HEK293T (cell line): ENCODE data around the gene ITGB8.

Source experiments
- ARNT ChIP-seq: fragments of 450-650 bp; IDR thresholded peaks from 2 replicates; pipeline ENCODE4 v1.6.1; 2017; ENCODE audit warnings: mild to moderate bottlenecking
- BHLHE40 ChIP-seq: fragments of 450-650 bp; IDR thresholded peaks from 2 replicates; pipeline ENCODE4 v1.6.1; 2016; ENCODE audit warnings: mild to moderate bottlenecking, moderate library complexity, borderline replicate concordance
- CTBP1 ChIP-seq: fragments of 450-650 bp; IDR thresholded peaks from 2 replicates; pipeline ENCODE4 v1.6.1; 2016; ENCODE audit warnings: borderline replicate concordance
- ELF4 ChIP-seq: fragments of 450-650 bp; IDR thresholded peaks from 2 replicates; pipeline ENCODE4 v1.6.1; 2017; ENCODE audit warnings: antibody characterized with exemption
- FOXA1 ChIP-seq: fragments of 450-650 bp; IDR thresholded peaks from 2 replicates; pipeline ENCODE4 v1.6.1; 2016; ENCODE audit warnings: mild to moderate bottlenecking
- FOXK2 ChIP-seq: fragments of 450-650 bp; IDR thresholded peaks from 2 replicates; pipeline ENCODE4 v1.6.1; 2016; ENCODE audit warnings: mild to moderate bottlenecking
- FOXM1 ChIP-seq: fragments of 450-650 bp; IDR thresholded peaks from 2 replicates; pipeline ENCODE4 v1.6.1; 2017; ENCODE audit warnings: mild to moderate bottlenecking, borderline replicate concordance
- HDGF ChIP-seq: fragments of 450-650 bp; IDR thresholded peaks from 2 replicates; pipeline ENCODE4 v1.6.1; 2017; ENCODE audit warnings: antibody characterized with exemption, borderline replicate concordance
- LEF1 ChIP-seq: fragments of 450-650 bp; IDR thresholded peaks from 2 replicates; pipeline ENCODE4 v1.6.1; 2017; ENCODE audit warnings: mild to moderate bottlenecking, borderline replicate concordance
- NFRKB ChIP-seq: fragments of 450-650 bp; IDR thresholded peaks from 2 replicates; pipeline ENCODE4 v1.6.1; 2016; ENCODE audit warnings: mild to moderate bottlenecking, moderate library complexity
- PKNOX1 ChIP-seq: fragments of 450-650 bp; IDR thresholded peaks from 2 replicates; pipeline ENCODE4 v1.6.1; 2016
- SP1 ChIP-seq: fragments of 450-650 bp; IDR thresholded peaks from 2 replicates; pipeline ENCODE4 v1.6.1; 2017
- SUZ12 ChIP-seq: fragments of 450-650 bp; IDR thresholded peaks from 2 replicates; pipeline ENCODE4 v1.6.1; 2016; ENCODE audit warnings: mild to moderate bottlenecking
- ZNF384 ChIP-seq: fragments of 450-650 bp; IDR thresholded peaks from 2 replicates; pipeline ENCODE4 v1.6.1; 2016

DNA sequence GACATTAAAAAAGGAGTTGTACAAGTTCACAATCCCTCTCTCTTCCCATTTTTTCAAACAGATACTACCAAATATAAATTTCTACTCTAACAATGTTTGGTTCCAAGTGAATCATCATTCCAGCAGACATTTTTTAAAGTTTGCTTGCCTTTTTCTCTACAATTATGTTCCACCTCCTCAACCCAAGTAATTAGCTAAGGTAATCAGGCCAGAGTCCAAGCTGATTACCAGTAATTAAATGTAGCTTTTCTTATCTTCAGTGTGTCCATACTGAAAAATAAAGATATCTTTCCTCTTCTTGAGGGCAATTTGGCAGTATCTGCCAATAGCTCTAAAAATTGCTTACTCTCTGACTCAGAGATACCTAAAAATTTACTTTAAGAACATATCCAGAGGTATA, 126.0 kb downstream of the ITGB8 start:
- no peak for TF ChIP-seq SUZ12
- TF ChIP-seq FOXM1, result no peak
- no peak for TF ChIP-seq ARNT
- no peak for TF ChIP-seq FOXK2
- TF ChIP-seq PKNOX1, result no peak
- TF ChIP-seq HDGF, result no peak
- no peak for TF ChIP-seq FOXA1
- TF ChIP-seq LEF1, result no peak
- TF ChIP-seq BHLHE40, result no peak
- no peak for TF ChIP-seq ELF4
- no peak for TF ChIP-seq SP1
- no peak for TF ChIP-seq CTBP1
- no peak for TF ChIP-seq ZNF384
- TF ChIP-seq NFRKB, result no peak
